ENCODE measurements around the gene NOTCH2.

DNA sequence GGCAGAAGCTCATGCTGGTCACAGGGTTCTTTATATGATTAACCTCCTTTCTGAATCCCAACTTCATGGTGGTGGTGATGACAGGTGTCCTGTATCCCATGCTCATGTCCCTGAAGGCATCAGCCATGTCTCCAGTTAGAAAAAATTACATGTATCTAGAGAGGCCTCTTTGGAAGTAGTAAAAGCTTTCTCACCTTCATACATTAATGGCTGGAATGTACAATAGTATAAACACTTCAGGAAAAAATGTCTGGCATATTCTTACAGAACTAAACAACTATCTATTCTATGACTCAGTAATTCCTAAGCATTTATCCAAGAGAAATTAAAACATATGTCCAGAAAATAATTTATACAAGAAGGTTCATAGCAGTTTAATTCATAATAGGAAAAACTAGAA is 207.2 kb downstream of the NOTCH2 start:
- TF ChIP-seq, protein P1, sequence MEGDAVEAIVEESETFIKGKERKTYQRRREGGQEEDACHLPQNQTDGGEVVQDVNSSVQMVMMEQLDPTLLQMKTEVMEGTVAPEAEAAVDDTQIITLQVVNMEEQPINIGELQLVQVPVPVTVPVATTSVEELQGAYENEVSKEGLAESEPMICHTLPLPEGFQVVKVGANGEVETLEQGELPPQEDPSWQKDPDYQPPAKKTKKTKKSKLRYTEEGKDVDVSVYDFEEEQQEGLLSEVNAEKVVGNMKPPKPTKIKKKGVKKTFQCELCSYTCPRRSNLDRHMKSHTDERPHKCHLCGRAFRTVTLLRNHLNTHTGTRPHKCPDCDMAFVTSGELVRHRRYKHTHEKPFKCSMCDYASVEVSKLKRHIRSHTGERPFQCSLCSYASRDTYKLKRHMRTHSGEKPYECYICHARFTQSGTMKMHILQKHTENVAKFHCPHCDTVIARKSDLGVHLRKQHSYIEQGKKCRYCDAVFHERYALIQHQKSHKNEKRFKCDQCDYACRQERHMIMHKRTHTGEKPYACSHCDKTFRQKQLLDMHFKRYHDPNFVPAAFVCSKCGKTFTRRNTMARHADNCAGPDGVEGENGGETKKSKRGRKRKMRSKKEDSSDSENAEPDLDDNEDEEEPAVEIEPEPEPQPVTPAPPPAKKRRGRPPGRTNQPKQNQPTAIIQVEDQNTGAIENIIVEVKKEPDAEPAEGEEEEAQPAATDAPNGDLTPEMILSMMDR (IDR thresholded peaks at IDR 0.05), result no peak
- TF ChIP-seq EZH2 (IDR thresholded peaks at IDR 0.05) (no peak), EZH2phosphoT487 (IDR thresholded peaks at IDR 0.05) (no peak)
